ENCODE data around the gene CNTN5.

GRCh38 chr11:99925968-99926367 lies 905.2 kb downstream of the CNTN5 start:
- TF ChIP-seq CTCF (IDR thresholded peaks at IDR 0.05) (no peak), POLR2A (IDR thresholded peaks at IDR 0.05) (no peak)
